Activated T-helper 1 cell treated with anti-CD3 and anti-CD28 coated beads, Interleukin-12 subunit alpha, Interleukin-12 subunit beta, Interleukin-2, Interleukin-4 antibody, amounts not matched to agents 30 ng/mL and 10 ng/mL and 1 ng/mL, durations not matched to agents 14 hours and 24 hours and 36 hours (primary cell): ENCODE results near the gene EFNA5. TPM values are rescaled to one million over a fixed set of nuclear protein-coding genes. Genes with fewer than 3 reads are reported as not detected.

ENCODE experiments used
- DNase-seq: peaks from one replicate; pipeline ENCODE4 v3.0.0; 2021; ENCODE audit warnings: low spot score
- H3K27ac Mint-ChIP-seq: one replicate; pipeline ENCODE4 v1.8.0; 2021; ENCODE audit warnings: mild to moderate bottlenecking, mixed read lengths
- H3K27me3 Mint-ChIP-seq: one replicate; pipeline ENCODE4 v1.8.0; 2022; ENCODE audit warnings: mild to moderate bottlenecking, moderate library complexity, mixed read lengths; ENCODE audit not compliant: insufficient read depth
- H3K36me3 Mint-ChIP-seq: one replicate; pipeline ENCODE4 v1.8.0; 2021; ENCODE audit warnings: low read depth, mixed read lengths
- H3K4me1 Mint-ChIP-seq: one replicate; pipeline ENCODE4 v1.8.0; 2021; ENCODE audit warnings: low read depth, mixed read lengths
- H3K4me3 Mint-ChIP-seq: one replicate; pipeline ENCODE4 v1.8.0; 2021; ENCODE audit warnings: mild to moderate bottlenecking, moderate library complexity, mixed read lengths
- H3K9me3 Mint-ChIP-seq: one replicate; pipeline ENCODE4 v1.8.0; 2021; ENCODE audit warnings: mixed read lengths
- intact Hi-C: fragments of 100-400 bp; cut with micrococcal nuclease; formaldehyde crosslinking; loops from one replicate; pipeline ENCODE4 v1.15.1; 2024
- total RNA-seq: library from RNA; stranded (reverse); gene quantifications from 2 replicates; pipeline ENCODE4 v1.2.3, GENCODE V29; 2022

EFNA5 gene
- total RNA-seq, 1 donor from 2014 or later, result not detected

GRCh38 chr5:107389130-107389774 lies 281.5 kb downstream of the EFNA5 start:
- peak; percentile 13 for DNase-seq
- H3K4me3 Mint-ChIP-seq, result peak overlapping the region; percentile 50

GRCh38 chr5:107388141-107388861 lies 282.4 kb downstream of the EFNA5 start:
- Mint-ChIP-seq H3K4me1 (peaks cover 29% of the 10 kb centered on the region), H3K27ac (peak overlapping the region; percentile 55), H3K9me3 (no peaks in the 10 kb centered on the region), H3K27me3 (no peaks in the 10 kb centered on the region), H3K36me3 (no peaks in the 10 kb centered on the region), H3K4me3 (peak overlapping the region; percentile 39)
- DNase-seq, result no peak
- intact Hi-C loops, result loop anchor here (1.0 to 2.0 kb wide), 4 partner anchors 98 to 992 kb away; no protein-coding TSS in a partner anchor

More at GRCh38 chr5:107389130-107389774, 281.5 kb downstream of the EFNA5 start:
- Mint-ChIP-seq H3K9me3 (no peaks in the 10 kb centered on the region), H3K36me3 (no peaks in the 10 kb centered on the region), H3K27me3 (no peaks in the 10 kb centered on the region), H3K27ac (peak overlapping the region; percentile 74), H3K4me1 (peaks cover 29% of the 10 kb centered on the region)
- intact Hi-C loops, result loop anchor here (2.0 kb wide), 2 partner anchors 184 to 992 kb away; no protein-coding TSS in a partner anchor

DNA sequence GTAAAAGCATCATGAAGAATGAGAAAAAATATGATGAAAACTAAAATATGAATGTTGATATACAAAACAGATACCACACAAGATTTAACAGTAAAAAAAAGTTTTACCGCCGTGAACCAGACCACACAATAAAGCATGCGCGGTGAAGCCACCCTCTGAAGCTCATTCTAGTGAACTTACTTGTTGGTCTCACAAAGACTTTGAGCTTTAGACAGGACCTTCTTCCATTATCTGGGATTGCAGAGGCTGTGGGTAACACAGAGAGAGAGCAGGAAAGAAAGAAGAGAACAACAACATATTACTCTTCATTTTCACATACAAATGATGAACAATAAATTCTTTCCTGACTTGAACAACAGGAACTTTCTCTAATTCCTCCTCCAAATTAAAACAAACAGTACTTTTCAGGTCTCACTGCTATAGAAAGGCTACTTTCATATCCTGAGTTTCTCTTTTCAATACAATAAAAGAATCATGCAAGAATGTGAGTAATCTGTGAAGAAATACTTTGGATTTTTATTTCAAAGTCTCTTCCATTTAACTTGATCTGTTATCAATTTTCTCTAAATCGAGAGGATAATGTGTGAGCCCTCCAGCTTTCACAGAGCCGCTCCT lies 283.1 kb downstream of the EFNA5 start:
- intact Hi-C loops, result loop anchor here (1.0 to 2.0 kb wide), 4 partner anchors 98 to 993 kb away; no protein-coding TSS in a partner anchor
- Mint-ChIP-seq H3K27me3 (no peaks in the 10 kb centered on the region), H3K36me3 (no peaks in the 10 kb centered on the region), H3K9me3 (no peaks in the 10 kb centered on the region), H3K27ac (peak overlapping the region; percentile 55), H3K4me1 (peaks cover 29% of the 10 kb centered on the region), H3K4me3 (no peak overlapping the region)
- no peak for DNase-seq

DNA sequence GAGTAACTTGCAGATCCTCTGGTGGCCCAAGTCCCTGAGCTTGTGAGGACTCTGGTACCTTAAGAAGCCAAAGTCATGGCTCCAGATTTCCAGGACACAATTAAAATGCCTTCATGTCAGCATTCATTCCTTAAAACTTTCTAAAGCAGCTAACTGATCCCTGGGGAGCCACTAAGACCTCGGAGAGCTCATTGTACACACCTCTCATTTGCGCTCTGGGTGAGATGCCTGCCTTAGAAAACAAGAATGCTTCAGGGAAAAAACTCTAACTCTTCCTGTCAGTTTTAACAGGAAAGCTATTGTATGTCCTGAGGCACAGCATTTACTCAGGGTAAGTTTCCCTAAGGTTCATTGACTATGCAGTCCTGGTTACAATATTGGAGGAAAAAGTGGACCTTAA lies 285.0 kb downstream of the EFNA5 start:
- intact Hi-C loops, result no loop called here

GRCh38 chr5:107384256-107384655 lies 286.5 kb downstream of the EFNA5 start:
- intact Hi-C loops, result no loop called here
- no peaks in the 10 kb centered on the region for H3K9me3 Mint-ChIP-seq
- H3K4me1 Mint-ChIP-seq, result peaks cover 22% of the 10 kb centered on the region
- H3K36me3 Mint-ChIP-seq, result no peaks in the 10 kb centered on the region
- no peak for DNase-seq
- no peak overlapping the region for H3K27ac Mint-ChIP-seq
- H3K4me3 Mint-ChIP-seq, result no peak overlapping the region
- H3K27me3 Mint-ChIP-seq, result no peaks in the 10 kb centered on the region

More for the DNA sequence above, 285.0 kb downstream of the EFNA5 start:
- Mint-ChIP-seq H3K27me3 (no peaks in the 10 kb centered on the region), H3K36me3 (no peaks in the 10 kb centered on the region), H3K27ac (no peak overlapping the region), H3K4me1 (peaks cover 29% of the 10 kb centered on the region), H3K9me3 (no peaks in the 10 kb centered on the region), H3K4me3 (no peak overlapping the region)
- no peak for DNase-seq

- Mint-ChIP-seq H3K27ac (no peak overlapping the region), H3K27me3 (no peaks in the 10 kb centered on the region), H3K4me1 (peaks cover 13% of the 10 kb centered on the region), H3K4me3 (no peak overlapping the region), H3K9me3 (no peaks in the 10 kb centered on the region), H3K36me3 (no peaks in the 10 kb centered on the region)
- no peak for DNase-seq
- intact Hi-C loops, result no loop called here
Observed at GRCh38 chr5:107383414-107383813, 287.3 kb downstream of the EFNA5 start.

- DNase-seq, result no peak
- Mint-ChIP-seq H3K27ac (no peak overlapping the region), H3K9me3 (no peaks in the 10 kb centered on the region), H3K36me3 (no peaks in the 10 kb centered on the region), H3K4me3 (no peak overlapping the region), H3K4me1 (no peaks in the 10 kb centered on the region), H3K27me3 (peaks cover 2% of the 10 kb centered on the region)
- intact Hi-C loops, result no loop called here
Observed at GRCh38 chr5:107381189-107381856, 289.4 kb downstream of the EFNA5 start.

- Mint-ChIP-seq H3K27me3 (peaks cover 2% of the 10 kb centered on the region), H3K36me3 (no peaks in the 10 kb centered on the region), H3K4me3 (no peak overlapping the region), H3K27ac (no peak overlapping the region), H3K9me3 (no peaks in the 10 kb centered on the region), H3K4me1 (no peaks in the 10 kb centered on the region)
- intact Hi-C loops, result no loop called here
- no peak for DNase-seq
Observed at GRCh38 chr5:107380654-107381053, 290.1 kb downstream of the EFNA5 start.

DNA sequence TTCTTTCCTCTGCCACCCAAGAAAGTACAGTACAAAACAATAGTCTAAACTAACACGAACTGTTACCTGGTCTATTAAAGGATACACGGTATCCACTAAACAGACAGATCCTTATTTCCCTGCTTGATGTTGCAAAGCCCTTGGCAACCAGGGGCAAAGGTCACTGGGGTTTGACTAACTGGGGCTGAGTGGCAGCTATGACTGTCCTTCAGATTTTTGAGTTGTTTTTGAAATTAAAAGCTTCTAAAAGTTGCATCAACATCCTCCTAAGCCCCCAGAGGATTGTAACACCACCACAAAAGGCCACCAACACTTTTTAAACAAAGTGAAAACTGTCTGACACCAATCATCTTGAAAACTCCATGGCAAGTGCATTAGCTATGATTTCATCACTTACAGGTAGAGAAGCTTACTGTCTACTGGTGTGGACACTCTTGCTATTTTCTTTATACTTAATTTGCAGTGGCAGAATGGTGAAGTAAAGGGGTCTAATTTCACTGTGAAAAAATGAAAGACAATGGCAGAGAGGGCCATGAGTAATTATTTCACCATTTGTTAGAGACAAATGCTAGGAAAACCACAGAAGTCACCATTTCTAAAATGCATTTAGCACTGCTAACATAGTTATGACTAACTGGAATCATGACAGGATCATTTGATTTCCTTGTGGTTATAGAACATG lies 292.4 kb downstream of the EFNA5 start:
- no peak overlapping the region for H3K4me3 Mint-ChIP-seq
- peaks cover 6% of the 10 kb centered on the region for H3K27me3 Mint-ChIP-seq
- H3K9me3 Mint-ChIP-seq, result no peaks in the 10 kb centered on the region
- no peaks in the 10 kb centered on the region for H3K36me3 Mint-ChIP-seq
- H3K4me1 Mint-ChIP-seq, result no peaks in the 10 kb centered on the region
- intact Hi-C loops, result no loop called here
- no peak for DNase-seq
- no peak overlapping the region for H3K27ac Mint-ChIP-seq

GRCh38 chr5:107377277-107377609 lies 293.5 kb downstream of the EFNA5 start:
- Mint-ChIP-seq H3K9me3 (no peaks in the 10 kb centered on the region), H3K4me3 (no peak overlapping the region), H3K27ac (no peak overlapping the region), H3K27me3 (peaks cover 6% of the 10 kb centered on the region), H3K36me3 (no peaks in the 10 kb centered on the region), H3K4me1 (no peaks in the 10 kb centered on the region)
- no peak for DNase-seq
- intact Hi-C loops, result no loop called here

GRCh38 chr5:107376546-107377276 lies 294.0 kb downstream of the EFNA5 start:
- Mint-ChIP-seq H3K36me3 (no peaks in the 10 kb centered on the region), H3K4me3 (no peak overlapping the region), H3K9me3 (no peaks in the 10 kb centered on the region), H3K27ac (no peak overlapping the region), H3K4me1 (no peaks in the 10 kb centered on the region), H3K27me3 (peaks cover 6% of the 10 kb centered on the region)
- intact Hi-C loops, result no loop called here
- no peak for DNase-seq
